ENCODE results near the gene FAM107A.

- TF ChIP-seq CTCF (IDR thresholded peaks at IDR 0.05 in 2 of 3, conservative IDR thresholded peaks at IDR 0.05 in 1 of 3; ENCODE audit: insufficient read depth in 2 of 3, low read depth in 1 of 3, low read length in 3 of 3), result no peak
- TF ChIP-seq BRF1 (IDR thresholded peaks at IDR 0.05; ENCODE audit: borderline replicate concordance, extremely low read depth, insufficient read length), result no peak
- TF ChIP-seq ZNF232 (CRISPR knock-in tag; IDR thresholded peaks at IDR 0.05), result no peak
- TF ChIP-seq ZBTB1 (CRISPR knock-in tag; IDR thresholded peaks at IDR 0.05; ENCODE audit: borderline replicate concordance, low read depth), result no peak
- TF ChIP-seq L3MBTL2 (IDR thresholded peaks at IDR 0.05), result no peak
- no peak for TF ChIP-seq TBP (optimal IDR thresholded peaks at IDR 0.05; ENCODE audit: low read depth, low read length)
- no peak for TF ChIP-seq ARHGAP35 (IDR thresholded peaks at IDR 0.05; ENCODE audit: partially characterized antibody)
- TF ChIP-seq ZNF76 (CRISPR knock-in tag; IDR thresholded peaks at IDR 0.05; ENCODE audit: borderline replicate concordance), result no peak
- no peak for TF ChIP-seq DLX4 (CRISPR knock-in tag; IDR thresholded peaks at IDR 0.05)
Observed at GRCh38 chr3:58519668-58520402, 57.4 kb downstream of the FAM107A start.
